Esophagus squamous epithelium (tissue), 4 donors: Measurements from ENCODE around the gene FKBP1B.

ENCODE experiments used
- CTCF ChIP-seq, 6 experiments: fragments of 450-650 bp in 4 of 6; fragments of 200-600 bp in 2 of 6; sonication (generic) in 2 of 6; IDR thresholded peaks; one replicate each; pipeline ENCODE4 v1.5.1; 2016 to 2019; ENCODE audit warnings: antibody characterized with exemption in 6 of 6, mild to moderate bottlenecking in 4 of 6, moderate library complexity in 4 of 6
- POLR2A ChIP-seq, 4 donors: fragments of 450-650 bp; IDR thresholded peaks; one replicate each; pipeline ENCODE4 v1.6.1; 2017; ENCODE audit warnings: antibody characterized with exemption in 4 of 4, mild to moderate bottlenecking in 4 of 4, moderate library complexity in 3 of 4

GRCh38 chr2:24052951-24053350, 3.4 kb downstream of the FKBP1B start:
- TF ChIP-seq CTCF (IDR thresholded peaks at IDR 0.05) (no peak), POLR2A (IDR thresholded peaks at IDR 0.05) (no peak)
